Measurements from ENCODE around the gene CGN.

GRCh38 chr1:151516031-151516511, 4.9 kb downstream of the CGN start:
- no peak for TF ChIP-seq CTCF (IDR thresholded peaks at IDR 0.05)
- TF ChIP-seq ZFX (IDR thresholded peaks at IDR 0.05; ENCODE audit: borderline replicate concordance), result no peak
